CD4-positive, alpha-beta T cell (primary cell): ENCODE measurements around the gene ZNF804B. TPM values are rescaled to one million over a fixed set of nuclear protein-coding genes. Genes with fewer than 3 reads are reported as not detected.

Source experiments
- ATAC-seq: fragments of 200-7000 bp; cut with Tn5 transposase; one replicate; pipeline ENCODE4 v1.10.0; 2022; ENCODE audit warnings: mild to moderate bottlenecking; ENCODE audit not compliant: poor library complexity
- CTCF ChIA-PET: fragments of 350-600 bp; sonication (Branson Sonifier 250); formaldehyde crosslinking; loops from one replicate; lab custom pipeline; 2021; ENCODE audit warnings: antibody characterized with exemption, inconsistent platforms; lab: Charles Lee
- POLR2A ChIA-PET: fragments of 350-600 bp; sonication (Branson Sonifier 250); formaldehyde crosslinking; loops from one replicate; lab custom pipeline; 2021; ENCODE audit warnings: antibody characterized with exemption, inconsistent platforms; lab: Charles Lee
- DNase-seq, 14 experiments: peaks; one replicate each; pipeline ENCODE4 v3.0.0-alpha.2; 2013 to 2020; ENCODE audit warnings: mixed read lengths in 2 of 14
- H3K27ac ChIP-seq, 2 donors: one replicate each; pipeline versions ENCODE4 v1.5.1 to v1.7.0; 2013; ENCODE audit warnings: low read length in 2 of 2, low read depth in 1 of 2, mild to moderate bottlenecking in 1 of 2
- H3K27me3 ChIP-seq, 2 experiments: 1 replicate in 1 of 2; 2 replicates in 1 of 2; pipeline versions ENCODE4 v1.6.1 to v1.7.0; 2013; ENCODE audit warnings: low read length in 2 of 2, control low read depth in 1 of 2, mild to moderate bottlenecking in 1 of 2, moderate library complexity in 1 of 2; ENCODE audit not compliant: insufficient read depth in 2 of 2, control insufficient read depth in 1 of 2
- H3K36me3 ChIP-seq: one replicate; pipeline ENCODE4 v1.6.1; 2013; ENCODE audit warnings: low read length, control low read depth; ENCODE audit not compliant: insufficient read depth
- H3K4me1 ChIP-seq: one replicate; pipeline ENCODE4 v1.6.1; 2013; ENCODE audit warnings: low read length, control low read depth; ENCODE audit not compliant: insufficient read depth
- H3K4me3 ChIP-seq: one replicate; pipeline ENCODE4 v1.5.1; 2013; ENCODE audit warnings: mild to moderate bottlenecking, low read length, moderate library complexity
- H3K9me3 ChIP-seq, 2 experiments: 1 replicate in 1 of 2; 2 replicates in 1 of 2; pipeline versions ENCODE4 v1.6.1 to v1.7.0; 2013; ENCODE audit warnings: low read length in 2 of 2, mild to moderate bottlenecking in 2 of 2, control low read depth in 1 of 2, moderate library complexity in 1 of 2; ENCODE audit not compliant: control insufficient read depth in 1 of 2, insufficient read depth in 1 of 2
- H3K27ac Mint-ChIP-seq: one replicate; pipeline ENCODE4 v1.8.0; 2020; ENCODE audit warnings: mixed read lengths
- H3K27me3 Mint-ChIP-seq: one replicate; pipeline ENCODE4 v1.8.0; 2021; ENCODE audit warnings: mixed read lengths
- H3K36me3 Mint-ChIP-seq: one replicate; pipeline ENCODE4 v1.8.0; 2021; ENCODE audit warnings: low read depth, mixed read lengths
- H3K4me1 Mint-ChIP-seq: one replicate; pipeline ENCODE4 v1.8.0; 2021; ENCODE audit warnings: low read depth, mixed read lengths
- H3K4me3 Mint-ChIP-seq: one replicate; pipeline ENCODE4 v1.8.0; 2020; ENCODE audit warnings: mild to moderate bottlenecking, mixed read lengths
- H3K9me3 Mint-ChIP-seq: one replicate; pipeline ENCODE4 v1.8.0; 2020; ENCODE audit warnings: mixed read lengths
- intact Hi-C, 2 experiments: fragments of 100-400 bp; cut with DNase I in 1 of 2; cut with micrococcal nuclease in 1 of 2; formaldehyde crosslinking; loops; one replicate each; pipeline versions ENCODE4 v1.15.1 to v1.9.0; 2023 to 2025; cut with DNase I, micrococcal nuclease
- total RNA-seq, 174 experiments: library from RNA in 2 of 174; stranded (reverse) in 2 of 174; gene quantifications; one replicate each; pipeline ENCODE4 v1.2.3 and lab custom pipeline; 2021 to 2026
- TF ChIP-seq, protein P1 (sequence below): fragments of 200-600 bp; IDR thresholded peaks from one replicate; pipeline ENCODE4 v1.8.0; 2022; ENCODE audit warnings: antibody characterized with exemption, mild to moderate bottlenecking

Gene ZNF804B
- total RNA-seq, 2 experiments from 2014 or later, result not detected

- Mint-ChIP-seq H3K27me3 (no peaks in the 10 kb centered on the region), H3K36me3 (no peaks in the 10 kb centered on the region), H3K4me3 (no peak overlapping the region), H3K27ac (no peak overlapping the region), H3K9me3 (no peaks in the 10 kb centered on the region), H3K4me1 (no peaks in the 10 kb centered on the region)
- ChIA-PET POLR2A (no interaction called here), CTCF (no interaction called here)
- no peak for DNase-seq
- no peaks in the 10 kb centered on the region for H3K4me1 ChIP-seq
- no peaks in the 10 kb centered on the region for H3K9me3 ChIP-seq
- ATAC-seq, result no peak
- TF ChIP-seq, protein P1, sequence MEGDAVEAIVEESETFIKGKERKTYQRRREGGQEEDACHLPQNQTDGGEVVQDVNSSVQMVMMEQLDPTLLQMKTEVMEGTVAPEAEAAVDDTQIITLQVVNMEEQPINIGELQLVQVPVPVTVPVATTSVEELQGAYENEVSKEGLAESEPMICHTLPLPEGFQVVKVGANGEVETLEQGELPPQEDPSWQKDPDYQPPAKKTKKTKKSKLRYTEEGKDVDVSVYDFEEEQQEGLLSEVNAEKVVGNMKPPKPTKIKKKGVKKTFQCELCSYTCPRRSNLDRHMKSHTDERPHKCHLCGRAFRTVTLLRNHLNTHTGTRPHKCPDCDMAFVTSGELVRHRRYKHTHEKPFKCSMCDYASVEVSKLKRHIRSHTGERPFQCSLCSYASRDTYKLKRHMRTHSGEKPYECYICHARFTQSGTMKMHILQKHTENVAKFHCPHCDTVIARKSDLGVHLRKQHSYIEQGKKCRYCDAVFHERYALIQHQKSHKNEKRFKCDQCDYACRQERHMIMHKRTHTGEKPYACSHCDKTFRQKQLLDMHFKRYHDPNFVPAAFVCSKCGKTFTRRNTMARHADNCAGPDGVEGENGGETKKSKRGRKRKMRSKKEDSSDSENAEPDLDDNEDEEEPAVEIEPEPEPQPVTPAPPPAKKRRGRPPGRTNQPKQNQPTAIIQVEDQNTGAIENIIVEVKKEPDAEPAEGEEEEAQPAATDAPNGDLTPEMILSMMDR, result no peak
- H3K36me3 ChIP-seq, result no peaks in the 10 kb centered on the region
- H3K27ac ChIP-seq, result no peak overlapping the region
- H3K4me3 ChIP-seq, result no peak overlapping the region
- no peaks in the 10 kb centered on the region for H3K27me3 ChIP-seq
- intact Hi-C loops, result no loop called here
These were observed 47.0 kb downstream of the ZNF804B start for GRCh38 chr7:88806280-88807037.

DNA sequence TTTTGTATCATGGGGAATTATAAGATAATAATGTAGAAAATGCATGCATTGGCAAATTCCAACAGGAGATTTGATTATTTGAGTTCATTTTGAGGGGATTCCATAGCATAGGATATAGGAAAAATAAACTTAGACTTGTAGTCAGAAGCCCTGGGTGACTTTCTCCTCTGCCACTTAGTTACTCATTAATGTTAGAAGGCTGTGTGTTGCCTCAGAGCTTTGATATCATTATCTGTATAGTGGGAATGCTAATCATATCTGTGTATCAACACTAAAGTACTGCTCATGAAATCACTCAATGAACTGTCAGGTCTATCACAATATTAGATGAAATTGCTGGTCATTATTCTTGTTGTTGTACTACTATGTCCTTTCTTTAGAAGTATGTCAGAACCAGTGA, 59.1 kb downstream of the ZNF804B start:
- Mint-ChIP-seq H3K36me3 (no peaks in the 10 kb centered on the region), H3K4me1 (no peaks in the 10 kb centered on the region), H3K27ac (no peak overlapping the region), H3K4me3 (no peak overlapping the region), H3K27me3 (no peaks in the 10 kb centered on the region), H3K9me3 (peaks cover 2% of the 10 kb centered on the region)
- ATAC-seq, result no peak
- no peak overlapping the region for H3K4me3 ChIP-seq
- H3K27me3 ChIP-seq, result no peaks in the 10 kb centered on the region
- ChIA-PET CTCF (no interaction called here), POLR2A (no interaction called here)
- H3K36me3 ChIP-seq, result no peaks in the 10 kb centered on the region
- DNase-seq, result no peak
- H3K27ac ChIP-seq, result no peak overlapping the region
- H3K9me3 ChIP-seq, result no peaks in the 10 kb centered on the region
- intact Hi-C loops, result no loop called here
- no peaks in the 10 kb centered on the region for H3K4me1 ChIP-seq
- TF ChIP-seq, protein P1, result no peak

DNA sequence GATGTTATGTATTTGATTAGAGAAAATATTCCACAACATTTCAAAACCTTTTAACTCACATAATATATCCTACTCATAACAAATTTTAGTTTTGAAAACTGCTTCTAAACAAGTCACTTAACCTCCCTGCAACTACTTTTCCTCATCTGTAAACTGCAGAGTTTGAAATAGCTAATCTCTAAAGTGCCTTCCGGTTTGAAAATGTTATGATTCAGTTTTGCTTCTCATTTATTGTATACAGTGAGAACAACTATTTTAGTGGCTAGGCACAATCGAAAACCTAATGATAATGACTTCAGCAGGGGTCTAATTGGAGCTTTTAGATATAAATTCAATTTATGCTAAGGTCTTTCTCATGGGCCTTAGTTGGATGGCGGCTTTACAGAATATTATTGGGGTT, 66.7 kb downstream of the ZNF804B start:
- ATAC-seq (no peak), DNase-seq (no peak)
- intact Hi-C loops, result no loop called here
- ChIA-PET CTCF (no interaction called here), POLR2A (no interaction called here)
- H3K27me3 Mint-ChIP-seq, result no peaks in the 10 kb centered on the region
- TF ChIP-seq, protein P1, result no peak
- H3K27me3 ChIP-seq, result no peaks in the 10 kb centered on the region
- H3K9me3 Mint-ChIP-seq, result no peaks in the 10 kb centered on the region
- no peaks in the 10 kb centered on the region for H3K36me3 ChIP-seq
- H3K4me1 ChIP-seq, result no peaks in the 10 kb centered on the region
- H3K4me1 Mint-ChIP-seq, result no peaks in the 10 kb centered on the region
- no peak overlapping the region for H3K27ac ChIP-seq
- no peak overlapping the region for H3K4me3 ChIP-seq
- H3K9me3 ChIP-seq, result no peaks in the 10 kb centered on the region
- H3K27ac Mint-ChIP-seq, result no peak overlapping the region
- H3K36me3 Mint-ChIP-seq, result no peaks in the 10 kb centered on the region
- H3K4me3 Mint-ChIP-seq, result no peak overlapping the region
